NCI-H2171 treated with DMSO at 0.1 percent for 48 hours (cell line): ENCODE measurements around the gene PPP4C.
A peak's percentile ranks its signal among the peaks of the same experiment; 100 is the strongest.

Experiments used
- DNase-seq: peaks from one replicate; lab custom pipeline; 2025; lab: John Stamatoyannopoulos, UW

The PPP4C gene

DNA sequence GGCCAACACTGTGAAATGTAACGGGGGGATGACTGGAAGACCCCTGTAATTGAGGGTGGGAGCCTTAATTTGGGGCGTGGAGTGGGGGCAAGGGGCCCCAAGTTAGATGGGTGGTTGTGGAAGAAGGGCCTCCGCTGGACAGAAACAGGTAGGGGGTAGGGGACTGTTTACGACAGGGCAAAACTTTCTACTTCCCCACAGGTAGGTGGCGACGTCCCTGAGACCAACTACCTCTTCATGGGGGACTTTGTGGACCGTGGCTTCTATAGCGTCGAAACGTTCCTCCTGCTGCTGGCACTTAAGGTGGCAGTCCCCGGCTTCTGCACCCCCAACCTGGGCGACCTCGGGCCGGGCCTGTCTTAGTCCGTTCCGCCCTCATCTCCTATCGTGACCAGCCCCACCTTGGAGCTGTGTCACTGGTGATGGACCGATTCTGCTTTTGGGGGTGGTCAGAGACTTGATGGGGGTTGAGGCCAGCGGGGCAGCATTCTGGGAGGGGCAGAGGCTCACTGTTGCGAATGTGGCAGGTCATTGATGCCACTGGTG lies 6.8 kb downstream of the PPP4C start:
- no peak for DNase-seq

DNA sequence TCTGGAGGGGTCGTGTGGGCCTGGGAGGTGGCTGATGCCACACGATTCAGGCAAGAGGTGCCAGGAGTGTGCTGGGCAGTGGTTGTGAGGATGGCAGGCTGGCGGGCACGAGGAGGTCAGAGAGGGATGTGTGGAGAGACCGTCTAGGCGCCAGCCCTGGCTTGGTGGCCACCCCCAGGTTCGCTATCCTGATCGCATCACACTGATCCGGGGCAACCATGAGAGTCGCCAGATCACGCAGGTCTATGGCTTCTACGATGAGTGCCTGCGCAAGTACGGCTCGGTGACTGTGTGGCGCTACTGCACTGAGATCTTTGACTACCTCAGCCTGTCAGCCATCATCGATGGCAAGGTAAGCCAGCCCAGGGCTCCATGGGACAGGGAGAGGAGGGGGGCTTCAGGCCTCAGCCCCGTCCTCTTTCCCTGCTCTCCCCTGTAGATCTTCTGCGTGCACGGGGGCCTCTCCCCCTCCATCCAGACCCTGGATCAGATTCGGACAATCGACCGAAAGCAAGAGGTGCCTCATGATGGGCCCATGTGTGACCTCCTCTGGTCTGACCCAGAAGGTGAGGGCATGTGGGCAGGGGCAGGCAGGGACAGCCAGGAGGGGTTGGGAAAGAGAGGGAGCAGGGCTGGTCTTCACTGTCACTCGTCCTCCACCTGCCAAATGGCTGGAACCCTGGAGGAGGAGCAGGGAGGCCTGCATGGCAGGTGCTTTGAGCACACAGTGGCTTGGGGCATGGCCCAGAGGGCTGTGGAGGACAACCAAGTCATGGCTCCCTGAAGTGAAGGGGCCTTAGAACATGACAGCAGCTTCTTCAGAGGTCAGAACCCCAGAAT lies 7.6 kb downstream of the PPP4C start:
- DNase-seq, result no peak

DNA sequence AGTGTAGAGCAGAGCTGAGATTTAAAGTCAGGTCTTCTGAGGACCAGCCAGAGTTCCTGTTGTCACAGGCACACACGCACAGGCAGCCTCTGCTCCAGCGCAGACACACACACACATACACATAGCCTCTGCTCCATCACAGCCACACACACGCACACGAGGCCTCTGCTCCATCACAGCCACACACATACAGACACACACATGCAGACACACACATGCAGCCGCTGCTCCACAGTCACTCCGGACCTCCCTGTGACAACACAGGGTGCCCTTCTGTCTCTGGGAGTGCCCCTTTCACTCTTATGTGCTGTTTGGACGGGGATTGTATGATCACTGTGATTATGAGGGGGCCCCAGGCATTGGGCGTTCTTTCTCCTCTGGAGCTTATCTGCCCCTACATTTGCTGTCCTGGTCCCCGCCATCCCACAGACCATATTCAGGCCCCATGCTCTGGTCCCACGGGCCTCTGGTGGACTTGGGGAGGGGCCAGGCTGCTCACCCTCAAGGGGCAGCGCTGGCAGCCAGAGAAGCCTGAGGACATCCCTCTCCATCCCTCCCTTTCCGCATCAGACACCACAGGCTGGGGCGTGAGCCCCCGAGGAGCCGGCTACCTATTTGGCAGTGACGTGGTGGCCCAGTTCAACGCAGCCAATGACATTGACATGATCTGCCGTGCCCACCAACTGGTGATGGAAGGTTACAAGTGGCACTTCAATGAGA lies 8.5 kb downstream of the PPP4C start:
- no peak for DNase-seq

DNA sequence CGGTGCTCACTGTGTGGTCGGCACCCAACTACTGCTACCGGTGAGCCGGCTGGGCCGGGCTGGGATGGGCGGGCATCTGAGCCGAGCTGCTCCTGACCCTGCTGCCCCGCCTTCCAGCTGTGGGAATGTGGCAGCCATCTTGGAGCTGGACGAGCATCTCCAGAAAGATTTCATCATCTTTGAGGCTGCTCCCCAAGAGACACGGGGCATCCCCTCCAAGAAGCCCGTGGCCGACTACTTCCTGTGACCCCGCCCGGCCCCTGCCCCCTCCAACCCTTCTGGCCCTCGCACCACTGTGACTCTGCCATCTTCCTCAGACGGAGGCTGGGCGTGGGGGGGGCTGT lies 9.0 kb downstream of the PPP4C start:
- DNase-seq, result no peak

DNA sequence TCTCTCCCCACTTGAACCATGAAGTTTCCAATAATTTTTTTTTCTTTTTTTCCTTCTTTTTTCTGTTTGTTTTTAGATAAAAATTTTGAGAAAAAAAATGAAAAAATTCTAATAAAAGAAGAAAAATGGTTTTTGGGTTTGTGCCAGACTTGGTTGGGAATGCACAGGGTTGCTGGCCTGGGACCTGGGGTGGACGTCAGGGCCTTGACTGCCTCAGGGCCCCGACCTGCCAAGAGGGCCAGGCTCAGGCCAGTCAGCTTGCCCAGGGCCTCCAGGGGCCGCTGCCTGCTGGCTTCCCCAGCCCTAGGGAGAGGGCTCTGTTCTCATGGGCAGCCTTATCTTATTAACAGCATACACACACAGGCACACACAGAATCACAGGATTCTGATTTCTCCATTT lies 9.5 kb downstream of the PPP4C start:
- no peak for DNase-seq

DNA sequence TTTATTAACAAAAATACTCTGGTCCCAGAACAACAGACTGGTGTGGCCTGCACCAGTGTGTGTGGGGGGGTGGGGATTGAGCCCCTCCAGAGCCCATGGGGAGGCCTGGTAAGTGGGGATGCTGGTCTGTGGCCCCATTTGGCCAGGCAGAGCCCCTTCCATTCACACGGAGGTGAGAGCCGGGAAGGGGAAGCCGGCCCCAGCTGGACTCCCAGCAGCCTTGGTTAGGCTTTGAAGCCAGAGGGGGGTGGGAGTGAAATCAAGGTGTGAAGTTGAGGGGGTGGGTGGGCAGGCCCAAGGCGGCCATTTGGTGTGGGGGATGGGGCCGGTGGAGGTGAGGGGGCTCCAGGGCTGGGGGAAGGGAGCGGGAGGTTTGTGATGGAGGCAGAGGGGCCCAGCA lies 10.0 kb downstream of the PPP4C start:
- DNase-seq, result no peak

DNA sequence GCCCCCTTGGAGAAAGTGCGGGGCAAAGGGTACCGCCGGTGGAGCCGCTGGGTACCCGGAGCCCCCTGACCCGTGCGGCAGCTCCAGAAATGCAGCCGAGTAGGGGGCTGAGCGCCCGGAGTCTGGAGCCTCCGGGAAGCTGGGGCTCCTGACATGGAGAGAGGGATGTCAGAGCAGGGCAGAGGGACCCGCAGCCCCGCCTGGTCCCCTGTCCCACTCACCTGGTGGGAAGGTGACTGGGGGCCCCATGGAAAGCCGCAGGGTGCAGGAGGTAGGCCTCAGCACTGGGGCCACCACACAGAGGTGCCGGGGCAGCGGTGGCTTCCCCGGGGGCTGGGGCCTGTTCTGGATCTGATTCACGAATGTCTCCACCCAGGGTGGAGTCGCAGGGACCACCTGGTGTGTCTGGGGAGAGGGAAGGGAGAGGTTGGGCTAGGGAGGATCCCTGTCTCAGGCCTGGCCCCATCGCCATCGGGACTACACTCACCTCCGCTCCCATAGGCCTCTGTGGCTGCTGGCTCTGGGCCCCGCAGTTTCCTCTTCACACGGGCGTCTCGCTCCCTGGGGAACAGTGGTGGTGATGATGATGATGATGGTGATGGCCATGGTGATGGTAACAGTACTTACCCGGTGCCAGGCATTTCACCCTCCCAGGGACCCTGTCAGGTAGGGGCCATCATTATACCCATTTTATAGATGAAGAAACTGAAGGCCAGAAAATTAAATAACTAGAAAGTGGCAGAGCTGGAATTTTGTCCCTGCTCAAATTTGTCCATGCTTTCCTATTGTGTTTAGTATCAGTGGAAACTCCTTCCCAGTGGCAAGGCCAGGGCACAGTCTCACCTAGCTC lies 10.7 kb downstream of the PPP4C start:
- DNase-seq, result no peak

DNA sequence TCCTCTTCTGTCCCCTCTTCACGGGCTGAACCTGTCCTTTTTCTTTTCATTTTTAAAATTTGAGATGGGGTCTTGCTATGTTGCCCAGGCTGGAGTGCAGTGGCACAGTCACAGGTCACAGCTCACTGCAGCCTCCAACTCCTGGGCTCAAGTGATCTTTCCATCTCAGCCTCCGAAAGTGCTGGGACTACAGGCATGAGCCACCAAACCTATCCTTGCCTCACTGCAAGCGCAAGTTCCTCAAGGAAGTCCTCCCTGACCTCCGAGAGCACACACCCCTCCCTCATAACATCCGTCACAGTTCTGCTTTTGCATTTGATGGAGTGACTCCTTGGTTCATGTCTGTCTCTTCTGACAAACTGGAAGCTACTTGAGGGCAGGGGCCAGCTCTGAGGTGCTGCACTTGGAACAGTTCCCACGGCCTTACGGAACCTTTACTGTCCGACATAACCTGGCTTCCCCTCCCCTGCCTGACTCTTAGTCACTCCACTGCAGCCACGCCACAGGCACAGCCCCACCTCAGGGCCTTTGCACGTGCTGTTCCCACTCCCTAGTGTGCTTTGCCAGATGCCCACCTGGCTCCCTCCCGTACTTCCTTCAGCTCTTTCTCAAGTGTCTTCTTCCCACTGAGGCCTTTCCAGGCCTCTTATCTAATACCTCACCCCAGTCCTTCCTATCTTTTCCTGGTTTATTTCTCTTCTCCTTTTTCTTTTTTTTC lies 11.5 kb downstream of the PPP4C start:
- no peak for DNase-seq

DNA sequence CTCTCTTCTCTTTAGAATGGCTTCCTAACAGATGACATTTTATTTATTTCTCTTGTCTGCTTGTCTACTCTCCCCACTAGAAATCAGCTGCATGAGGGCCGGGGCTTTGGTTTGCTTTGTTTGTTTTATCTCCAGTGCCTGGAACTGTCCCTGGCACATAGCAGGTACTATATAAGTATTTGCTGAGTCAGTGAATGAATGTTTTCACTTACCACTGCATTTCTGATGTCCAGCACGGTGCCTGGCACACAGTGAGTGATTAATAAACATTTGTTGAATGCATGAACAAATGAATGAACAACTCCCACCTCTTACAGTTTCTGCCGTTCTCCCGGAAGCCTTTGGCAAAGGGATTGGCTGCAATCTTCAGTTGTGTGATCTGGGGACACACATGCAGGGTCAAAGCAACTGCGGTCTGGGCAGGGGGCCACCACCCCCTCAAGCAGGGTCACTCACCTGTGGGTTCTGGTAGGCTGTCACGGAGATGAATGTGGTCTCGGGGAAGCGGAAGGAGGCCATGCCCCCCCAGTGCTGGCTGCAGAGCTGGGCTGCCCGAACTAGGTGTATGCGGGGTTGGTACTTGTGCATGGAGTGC lies 12.5 kb downstream of the PPP4C start:
- DNase-seq, result no peak

DNA sequence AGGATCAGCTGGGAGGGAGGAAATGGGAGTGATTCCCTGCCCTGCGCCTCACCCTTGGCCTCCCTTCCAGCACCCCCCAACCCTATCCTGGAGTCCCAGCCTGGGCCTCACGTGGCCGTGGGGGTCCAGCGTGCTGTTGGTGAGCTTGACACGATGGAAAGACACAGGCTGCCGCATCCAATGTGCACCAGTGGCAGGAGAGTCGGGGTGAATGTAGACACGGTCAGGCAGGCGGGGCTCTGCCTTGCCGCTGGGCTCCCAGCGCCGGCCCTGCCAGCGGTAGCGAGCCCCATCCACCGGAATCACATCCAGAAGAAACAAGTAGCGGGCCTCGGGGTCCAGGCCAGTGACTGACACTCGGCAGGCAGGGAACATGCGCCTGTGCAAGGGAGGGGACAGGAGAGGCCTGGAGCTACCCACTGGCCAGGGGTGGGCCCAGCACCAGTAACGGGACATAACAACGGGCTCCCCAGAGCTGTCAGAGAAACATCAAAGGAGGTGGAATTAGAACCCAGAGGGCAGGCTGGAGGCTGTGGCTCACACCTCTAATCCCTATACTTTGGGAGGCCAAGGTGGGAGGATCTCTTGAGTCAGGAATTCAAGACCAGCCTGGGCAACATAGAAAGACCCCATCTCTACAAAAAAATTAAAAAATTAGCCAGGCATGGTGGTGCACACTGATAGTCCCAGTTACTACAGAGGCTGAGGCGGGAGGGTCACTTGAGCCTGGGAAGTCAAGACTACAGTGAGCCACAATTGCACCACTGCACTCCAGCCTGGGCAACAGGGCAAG lies 13.2 kb downstream of the PPP4C start:
- DNase-seq, result no peak

DNA sequence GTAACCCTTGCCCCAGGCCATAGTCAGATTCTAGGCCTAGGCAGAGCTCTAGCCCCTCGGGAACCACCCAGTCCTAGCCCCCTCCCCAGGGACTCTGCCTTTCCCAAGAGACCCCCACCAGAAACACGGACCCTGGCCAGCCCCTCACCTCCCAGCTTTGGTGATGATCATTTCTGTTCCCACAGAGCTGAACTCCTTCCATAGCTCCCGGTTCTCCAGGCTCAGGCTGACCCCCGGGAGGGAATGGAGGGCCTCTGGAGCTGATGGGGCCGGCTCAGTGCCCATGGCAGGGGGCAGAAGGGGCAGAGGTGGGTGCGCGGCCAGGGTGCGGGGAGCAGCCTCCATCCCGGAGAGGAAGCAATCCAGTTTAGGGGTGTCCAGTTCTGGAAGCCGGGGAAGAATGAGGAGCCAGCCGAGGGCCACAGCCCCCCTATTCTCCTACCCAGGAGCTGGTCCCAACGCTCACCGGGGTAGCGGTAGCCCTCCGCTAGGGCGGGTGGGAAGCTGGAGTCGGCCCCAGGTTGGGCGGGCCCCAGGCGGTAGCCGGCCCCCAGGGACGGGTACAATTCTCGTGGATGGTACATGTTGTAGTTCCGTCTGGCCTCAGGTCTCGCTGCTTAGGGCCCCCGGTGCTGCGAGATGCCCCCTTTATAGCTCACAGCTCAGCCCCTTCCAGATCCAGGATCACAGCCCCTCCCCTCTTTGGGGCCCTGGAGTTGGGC lies 15.0 kb downstream of the PPP4C start:
- DNase-seq, result no peak

DNA sequence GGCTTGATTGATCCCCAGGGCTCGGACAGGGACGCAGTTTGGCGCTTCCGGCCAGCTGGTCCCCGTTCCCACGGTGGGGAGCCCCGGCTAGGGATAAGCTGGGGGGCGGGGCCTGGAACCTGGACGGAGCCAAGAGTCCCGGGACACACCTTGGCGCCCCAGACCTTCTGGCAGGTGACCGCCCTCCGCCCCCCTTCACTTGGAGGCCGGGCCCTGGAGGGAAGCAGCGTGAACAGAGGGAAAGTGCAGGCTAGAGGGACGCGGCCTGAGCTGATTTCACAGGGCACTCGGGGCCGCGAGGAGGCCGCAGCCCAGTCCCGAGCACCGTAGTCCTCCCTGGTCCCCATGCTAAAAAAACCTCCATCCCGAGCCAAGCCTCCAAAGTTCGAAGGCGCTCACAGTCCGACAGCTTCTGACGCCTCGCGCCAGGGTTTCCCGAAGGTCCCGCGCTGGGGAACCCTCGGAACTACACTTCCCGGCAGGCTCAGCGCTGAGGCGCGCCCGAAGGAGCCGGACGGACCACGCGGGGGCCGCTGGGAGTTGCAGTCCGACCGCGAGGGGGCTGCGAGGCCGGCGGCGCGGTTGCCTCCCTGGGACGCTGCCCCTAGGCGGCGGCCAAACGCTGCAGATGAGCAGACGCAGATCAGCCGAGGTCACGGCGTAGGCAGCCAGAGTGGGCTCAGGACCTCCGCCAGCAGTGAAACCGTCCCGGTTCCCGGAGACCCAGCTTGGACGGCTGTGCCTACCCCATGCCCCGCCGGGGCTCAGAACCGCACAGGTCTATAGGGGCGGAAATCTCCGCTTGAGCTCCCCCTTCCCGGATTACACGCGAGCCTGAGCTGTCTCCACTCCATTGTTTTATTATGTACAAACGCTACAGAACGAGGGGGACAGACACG lies 15.9 kb downstream of the PPP4C start, which contains the start of gene TBX6:
Gene TBX6 (minus strand): TSS at position 451 of the 899 bp plus-strand sequence. CDS start 731 bp downstream, outside the sequence.
- peak; percentile 89 for DNase-seq

DNA sequence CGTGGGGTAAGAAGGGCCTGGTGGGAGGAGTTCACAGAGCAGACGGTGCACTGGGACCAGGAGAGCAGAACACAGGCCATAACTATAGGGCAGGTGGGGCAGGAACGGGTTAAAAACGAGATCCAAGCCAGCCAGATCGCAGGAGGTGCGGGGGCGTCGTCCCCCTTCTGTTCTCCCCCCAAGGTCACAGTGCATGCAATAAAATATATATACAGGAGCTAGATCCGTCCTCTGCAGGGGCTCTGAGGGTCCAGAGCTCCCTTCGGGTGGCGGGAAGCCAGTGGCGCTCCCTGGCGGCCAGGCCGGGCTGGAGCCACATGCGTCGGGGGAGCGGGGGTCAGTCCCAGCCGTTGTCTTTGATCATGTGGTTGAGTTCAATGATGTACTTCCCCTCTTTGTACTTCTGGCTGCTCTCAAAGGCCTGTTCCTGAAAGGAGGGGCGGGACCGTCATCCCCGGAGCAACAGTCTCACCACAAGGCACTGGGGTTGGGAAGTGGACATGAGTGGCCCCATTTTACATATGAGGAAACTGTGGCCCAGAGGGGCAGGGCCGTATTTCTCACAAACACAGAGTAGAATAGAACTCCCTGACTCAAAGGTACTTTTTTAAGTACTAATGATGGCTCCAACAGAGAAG lies 16.7 kb downstream of the PPP4C start:
- peak; percentile 59 for DNase-seq

DNA sequence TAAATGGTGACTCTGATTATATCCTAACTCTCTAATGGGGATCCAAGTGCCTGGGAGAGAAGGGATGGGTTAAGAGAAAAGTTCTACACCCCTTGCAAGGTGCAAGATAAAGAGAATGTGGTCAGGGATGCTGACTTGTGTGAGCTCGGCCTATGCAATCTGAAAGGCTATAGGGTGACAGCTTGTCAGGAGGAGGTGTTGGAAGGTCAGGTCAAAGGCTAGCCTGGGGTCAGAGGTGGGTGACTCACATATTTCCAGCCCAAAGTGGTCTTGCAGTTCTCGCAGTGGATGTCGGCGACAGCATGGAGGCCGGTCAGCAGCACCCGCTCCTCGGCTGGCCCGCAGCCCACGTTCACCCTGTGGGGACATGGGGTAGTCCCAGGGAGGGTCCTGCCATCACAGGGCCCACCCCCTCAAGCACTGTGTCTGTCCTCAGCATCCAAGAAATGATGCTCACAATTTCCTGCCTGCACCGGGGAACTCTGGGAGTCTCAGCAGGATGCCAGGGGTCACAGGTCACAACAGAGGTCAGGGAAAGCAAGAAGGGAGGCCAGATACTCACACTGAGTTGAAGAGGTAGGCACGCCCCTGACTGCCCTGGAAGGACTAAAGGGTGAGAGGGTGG lies 18.9 kb downstream of the PPP4C start:
- no peak for DNase-seq

DNA sequence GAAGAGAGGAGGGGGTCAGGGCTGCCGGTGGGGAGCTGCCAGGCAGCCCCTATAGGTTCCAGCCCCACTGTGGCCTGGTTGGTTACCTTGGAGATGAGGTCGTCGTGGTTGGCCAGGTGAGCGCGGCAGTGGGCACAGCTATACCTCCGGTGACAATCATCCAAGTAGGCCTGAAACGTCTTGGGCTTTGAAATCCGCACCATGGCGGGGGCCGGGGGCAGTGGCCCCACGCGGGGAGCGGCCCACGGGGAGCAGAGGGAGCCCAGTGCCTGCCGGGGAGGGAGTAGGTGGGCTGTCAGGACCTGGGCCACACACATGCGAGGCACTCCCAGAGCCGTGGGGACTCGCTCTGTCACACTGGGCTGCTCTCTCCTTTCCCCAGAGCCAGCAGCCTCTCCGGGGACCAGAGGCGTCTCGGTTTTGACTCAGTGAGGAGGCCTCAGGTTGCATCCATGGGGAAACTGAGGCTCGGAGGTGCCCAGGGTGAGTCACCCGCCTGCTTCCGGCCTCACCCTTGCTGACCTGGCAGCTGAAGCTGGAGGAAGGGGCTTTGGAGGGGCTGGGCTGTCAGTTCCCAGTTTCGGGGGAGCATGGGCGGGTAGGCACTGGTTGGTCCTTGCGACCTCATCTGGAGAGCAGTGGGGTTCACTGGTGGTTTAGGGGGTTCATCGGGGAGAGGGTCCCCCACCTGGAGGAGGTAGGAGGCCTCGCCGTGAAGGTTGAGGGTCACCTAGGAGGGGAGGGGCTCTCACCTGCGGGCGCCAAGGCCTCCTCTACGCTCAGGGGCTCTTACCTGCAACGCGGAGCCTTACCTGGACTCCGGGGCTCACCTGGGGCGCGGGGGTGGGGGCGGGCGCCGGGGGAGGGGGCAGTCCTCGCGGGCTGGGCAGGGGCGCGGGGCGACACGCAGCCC lies 19.6 kb downstream of the PPP4C start:
- DNase-seq, result no peak

DNA sequence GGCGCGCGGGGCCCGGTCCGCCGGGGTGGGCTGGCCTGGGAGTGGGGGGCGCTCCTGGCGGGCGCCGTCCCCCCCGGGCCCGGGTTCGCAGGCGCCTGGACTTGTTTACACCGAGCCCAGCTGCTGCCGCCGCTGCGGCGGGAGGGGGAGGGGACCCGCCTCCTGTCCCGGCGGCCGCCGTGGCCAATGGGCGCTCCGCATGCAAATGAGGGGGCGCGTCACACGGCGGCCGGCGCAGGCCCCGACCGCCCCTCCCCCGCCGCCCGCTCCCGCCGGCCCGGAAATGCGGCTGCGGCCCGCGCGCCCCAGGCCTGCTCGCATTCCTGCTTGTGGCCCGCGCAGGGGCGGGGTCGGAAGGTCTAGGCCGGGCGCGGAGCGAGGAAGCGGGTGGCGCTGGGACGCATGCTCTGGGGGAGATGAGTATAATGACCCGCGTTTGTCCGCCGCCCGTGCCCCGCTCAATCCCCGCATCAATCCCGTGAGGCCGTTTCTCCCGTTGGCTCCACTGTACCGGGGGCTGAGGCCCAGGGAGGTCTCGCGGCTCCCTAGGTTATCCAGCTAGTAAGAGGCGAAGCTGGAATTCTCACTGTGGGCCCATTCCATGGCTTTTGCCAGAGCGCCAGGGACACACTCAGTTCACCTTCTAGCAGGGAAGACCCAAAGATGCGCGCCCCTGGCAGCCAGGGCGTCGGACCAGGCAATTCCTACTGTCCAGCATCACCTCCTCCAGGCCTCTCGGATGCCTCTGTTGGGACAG lies 20.5 kb downstream of the PPP4C start, which contains the start of gene YPEL3:
Gene YPEL3 (minus strand): TSS at position 109 of the 757 bp plus-strand sequence. CDS start 731 bp downstream, outside the sequence.
- peak; percentile 81 for DNase-seq
